ENCODE results near the gene ANKRD44.

DNA sequence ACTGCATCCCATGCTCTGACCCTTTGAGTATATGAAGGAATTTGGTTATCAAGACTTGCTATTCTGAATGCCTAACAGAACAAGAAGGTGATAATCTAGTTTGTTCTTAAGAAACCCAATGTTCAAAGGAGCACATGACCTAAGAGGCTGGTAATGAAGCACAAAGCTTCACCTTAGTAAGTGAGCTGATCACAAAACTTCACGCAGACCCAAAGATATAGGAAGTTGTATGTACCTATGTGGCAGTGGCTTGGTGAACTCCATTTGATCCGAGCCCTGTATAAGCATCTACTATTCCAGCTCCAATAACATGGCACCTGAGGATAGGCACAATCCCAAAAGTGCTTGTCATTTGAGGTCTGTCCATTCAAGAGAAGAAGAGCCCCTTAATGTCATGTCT lies 78.6 kb downstream of the ANKRD44 start:
- TF ChIP-seq CTCF (IDR thresholded peaks at IDR 0.05; ENCODE audit: low read depth, low read length, poor library complexity, severe bottlenecking) (no peak), EZH2phosphoT487 (IDR thresholded peaks at IDR 0.05; ENCODE audit: borderline replicate concordance, low read length) (no peak)

Data from DOHH2 (cell line).